ENCODE measurements around the gene MGMT. TPM values are rescaled to one million over a fixed set of nuclear protein-coding genes. Genes with fewer than 3 reads are reported as not detected.

MGMT gene
- total and polyA plus RNA-seq, 2 experiments from 2014 or later, result 19.3 to 21.9 TPM

- Mint-ChIP-seq H3K9me3 (no peaks in the 10 kb centered on the region), H3K36me3 (ENCODE audit: low read depth) (peaks cover 5% of the 10 kb centered on the region; the same call in 1 of the 3 replicates), H3K27me3 (ENCODE audit: insufficient read depth, low read depth, poor library complexity) (peaks cover 3% of the 10 kb centered on the region), H3K4me1 (peaks cover 18% of the 10 kb centered on the region; the same call in 2 of the 3 replicates), H3K4me3 (no peak overlapping the region), H3K27ac (0 out of 2 replicates have a peak overlapping the region, but pooled peaks have one; percentile 19)
- ATAC-seq (no peak), DNase-seq (ENCODE audit: low spot score) (no peak)
- Histone ChIP-seq H4K20me1 (replicated peaks; ENCODE audit: insufficient read depth) (no peaks in the 10 kb centered on the region), H3K27me3 (ENCODE audit: insufficient read depth) (no peaks in the 10 kb centered on the region), H3K4me1 (ENCODE audit: insufficient read depth) (no peaks in the 10 kb centered on the region), H2AFZ (no peak overlapping the region), H3K79me2 (replicated peaks; ENCODE audit: insufficient read depth) (no peaks in the 10 kb centered on the region), H3K4me2 (no peak overlapping the region), H3K9me2 (ENCODE audit: insufficient read depth) (no peaks in the 10 kb centered on the region), H3K27ac (ENCODE audit: low read depth) (no peak overlapping the region), H3K4me3 (no peak overlapping the region), H3F3A (replicated peaks; ENCODE audit: low read depth) (no peaks in the 10 kb centered on the region), H3K36me3 (ENCODE audit: insufficient read depth) (no peaks in the 10 kb centered on the region)
- TF ChIP-seq ZNF462 (CRISPR knock-in tag; IDR thresholded peaks at IDR 0.05) (no peak), NANOG (IDR thresholded peaks at IDR 0.05; ENCODE audit: borderline replicate concordance) (no peak)
These were observed 238.6 kb downstream of the MGMT start for GRCh38 chr10:129705676-129706075.

GRCh38 chr10:129706081-129706480 lies 239.0 kb downstream of the MGMT start:
- H3K27me3 ChIP-seq (ENCODE audit: insufficient read depth), result no peaks in the 10 kb centered on the region
- Mint-ChIP-seq H3K4me1 (peaks cover 21% of the 10 kb centered on the region; the same call in 2 of the 3 replicates), H3K4me3 (no peak overlapping the region), H3K36me3 (ENCODE audit: low read depth) (peaks cover 7% of the 10 kb centered on the region; the same call in 1 of the 3 replicates), H3K27me3 (ENCODE audit: insufficient read depth, low read depth, poor library complexity) (peaks cover under 1% of the 10 kb centered on the region), H3K9me3 (no peaks in the 10 kb centered on the region), H3K27ac (0 out of 2 replicates have a peak overlapping the region, but pooled peaks have one; percentile 19)
- ATAC-seq (no peak), DNase-seq (ENCODE audit: low spot score) (no peak)
- no peak overlapping the region for H3K27ac ChIP-seq (ENCODE audit: low read depth)
- no peaks in the 10 kb centered on the region for H3K9me2 ChIP-seq (ENCODE audit: insufficient read depth)
- H3K36me3 ChIP-seq (ENCODE audit: insufficient read depth), result no peaks in the 10 kb centered on the region
- H4K20me1 ChIP-seq (replicated peaks; ENCODE audit: insufficient read depth), result no peaks in the 10 kb centered on the region
- no peaks in the 10 kb centered on the region for H3K79me2 ChIP-seq (replicated peaks; ENCODE audit: insufficient read depth)
- H3K4me1 ChIP-seq (ENCODE audit: insufficient read depth), result no peaks in the 10 kb centered on the region
- H3K4me2 ChIP-seq, result no peak overlapping the region
- H3K4me3 ChIP-seq, result no peak overlapping the region
- H3F3A ChIP-seq (replicated peaks; ENCODE audit: low read depth), result no peaks in the 10 kb centered on the region
- H2AFZ ChIP-seq, result no peak overlapping the region
- TF ChIP-seq ETS1 (IDR thresholded peaks at IDR 0.05), result no peak
- no peak for TF ChIP-seq CREB1 (CRISPR knock-in tag; IDR thresholded peaks at IDR 0.05; ENCODE audit: low read depth)
- no peak for TF ChIP-seq EZH2phosphoT487 (IDR thresholded peaks at IDR 0.05; ENCODE audit: unreplicated experiment)
- TF ChIP-seq ZNF331 (CRISPR knock-in tag; IDR thresholded peaks at IDR 0.05; ENCODE audit: low read depth), result no peak
- no peak for TF ChIP-seq NANOG (IDR thresholded peaks at IDR 0.05; ENCODE audit: borderline replicate concordance)
- no peak for TF ChIP-seq CTCF (conservative IDR thresholded peaks at IDR 0.05; ENCODE audit: low read depth in 2 of 2)
